HepG2 (cell line): ENCODE measurements around the gene PTPN14. TPM values are rescaled to one million over a fixed set of nuclear protein-coding genes. Genes with fewer than 3 reads are reported as not detected.
A peak's percentile ranks its signal among the peaks of the same experiment; 100 is the strongest.

Experiments
- ATAD3A ChIP-seq: sonication (generic); formaldehyde crosslinking; IDR thresholded peaks from 2 replicates; pipeline ENCODE4 v1.4.0; 2020; ENCODE audit warnings: missing genetic modification reagents
- ATF7 ChIP-seq, 2 experiments: fragments of 450-650 bp in 1 of 2; sonication (generic) in 1 of 2; formaldehyde crosslinking in 1 of 2; IDR thresholded peaks; 2 replicates each; pipeline versions ENCODE4 v1.4.0 to v1.6.1; 2016 to 2020; ENCODE audit warnings: antibody characterized with exemption in 1 of 2, mild to moderate bottlenecking in 1 of 2, missing genetic modification reagents in 1 of 2
- DMAP1 ChIP-seq: IDR thresholded peaks from 2 replicates; pipeline ENCODE4 v1.6.1; 2016
- EP300 ChIP-seq, 3 experiments: sonication (generic) in 1 of 3; formaldehyde crosslinking in 1 of 3; IDR thresholded peaks; 2 replicates each; pipeline versions ENCODE4 v1.5.1 to v1.6.1; 2011 to 2020; ENCODE audit warnings: low read depth in 2 of 3, low read length in 2 of 3, borderline replicate concordance in 1 of 3, improper control_type of control experiment in 1 of 3, mild to moderate bottlenecking in 1 of 3, missing genetic modification reagents in 1 of 3, moderate library complexity in 1 of 3
- HDAC2 ChIP-seq: sonication (generic); formaldehyde crosslinking; IDR thresholded peaks from 2 replicates; pipeline ENCODE4 v1.4.0; 2020; ENCODE audit warnings: missing genetic modification reagents
- MZF1 ChIP-seq: sonication (generic); formaldehyde crosslinking; IDR thresholded peaks from 2 replicates; pipeline ENCODE4 v1.8.1; 2023; ENCODE audit warnings: mild to moderate bottlenecking, missing genetic modification reagents, borderline replicate concordance
- TGIF2 ChIP-seq: IDR thresholded peaks from 2 replicates; pipeline ENCODE4 v1.6.1; 2016; ENCODE audit warnings: control low read depth, missing compliant biosample characterization
- ZNF101 ChIP-seq: sonication (generic); formaldehyde crosslinking; IDR thresholded peaks from 2 replicates; pipeline ENCODE4 v1.4.0; 2020; ENCODE audit warnings: mild to moderate bottlenecking, low read depth, missing genetic modification reagents, borderline replicate concordance
- polyA plus RNA-seq, 8 experiments: library from polyadenylated mRNA; depleted of rRNA in 3 of 8; stranded (reverse) in 7 of 8; unstranded in 1 of 8; fragments of >200 nt; fragmentation: Illumina TruSeq in 4 of 8; extraction: Trizol in 4 of 8; gene quantifications; 2 replicates each; pipeline versions ENCODE4 v1.2.1 to v1.2.3, GENCODE V29; 2011 to 2016; ENCODE audit warnings: low read depth in 4 of 8, missing spikeins in 1 of 8, mixed read lengths in 1 of 8; ENCODE audit not compliant: insufficient read depth in 1 of 8
- total RNA-seq, 5 experiments: library from RNA; depleted of rRNA; stranded (reverse); fragments of >200 nt; fragmentation: Illumina TruSeq; extraction: Trizol; gene quantifications; 2 replicates each; pipeline ENCODE4 v1.2.3, GENCODE V29; 2016; ENCODE audit warnings: low read depth in 1 of 5
- TF ChIP-seq, protein P1 (sequence below): sonication (generic); formaldehyde crosslinking; IDR thresholded peaks from 2 replicates; pipeline ENCODE4 v1.5.1; 2020; ENCODE audit warnings: missing genetic modification reagents, mild to moderate bottlenecking, borderline replicate concordance
- TF ChIP-seq, protein P2 (sequence below): sonication (generic); formaldehyde crosslinking; IDR thresholded peaks from 2 replicates; pipeline ENCODE4 v1.4.0; 2020; ENCODE audit warnings: missing genetic modification reagents, borderline replicate concordance
- TF ChIP-seq, protein P3 (sequence below): sonication (generic); formaldehyde crosslinking; IDR thresholded peaks from 2 replicates; pipeline ENCODE4 v1.8.0; 2022; ENCODE audit warnings: mild to moderate bottlenecking, missing genetic modification reagents, moderate library complexity
- TF ChIP-seq, protein P4 (sequence below): sonication (generic); formaldehyde crosslinking; IDR thresholded peaks from 2 replicates; pipeline ENCODE4 v1.4.0; 2020; ENCODE audit warnings: missing genetic modification reagents, borderline replicate concordance

PTPN14 gene
- total and polyA plus RNA-seq, 2 of the 13 experiments (the other 11 are each of a cell fraction or from before 2014, with no cell fraction given) = 3.9 to 4.7 TPM

DNA sequence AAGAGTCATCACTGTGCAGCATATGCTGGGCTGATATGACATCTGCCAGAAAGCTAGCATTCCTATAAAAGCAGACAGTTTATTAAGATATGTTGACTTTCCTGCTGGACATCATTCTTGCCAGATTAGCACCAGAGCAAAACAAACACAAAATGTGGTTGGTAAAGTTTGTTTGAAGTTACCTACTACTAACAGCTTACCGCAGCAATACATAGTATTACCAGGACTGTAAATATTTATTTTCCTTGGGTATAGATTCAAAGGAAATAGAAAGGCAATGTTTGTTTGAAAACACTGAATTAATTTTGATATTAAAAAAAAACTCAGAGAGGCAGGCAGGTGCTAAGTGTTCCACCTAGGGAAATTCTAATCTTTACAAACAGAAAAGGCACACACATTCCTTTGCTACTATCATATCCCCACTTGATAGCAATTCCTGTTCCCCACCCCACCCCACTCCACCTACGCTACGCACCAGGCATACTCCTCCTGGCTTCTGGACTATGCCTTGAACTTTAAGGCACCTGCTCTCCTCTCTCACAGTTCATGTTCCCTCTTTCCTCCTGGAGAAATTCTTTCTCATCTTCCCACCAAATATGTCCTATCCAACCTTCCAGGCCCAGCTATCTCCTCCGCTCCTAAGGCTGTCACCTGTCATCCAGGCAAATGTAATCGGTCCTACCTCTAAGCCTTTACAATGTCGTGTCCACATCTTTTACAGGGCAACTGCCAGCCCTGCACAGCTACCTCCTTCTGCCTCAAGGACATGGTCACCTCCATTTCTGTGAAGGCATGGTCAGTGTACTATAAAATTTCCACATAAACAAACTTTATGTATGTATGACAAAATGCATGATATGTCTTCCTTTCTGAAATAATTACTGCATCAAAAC lies 34.7 kb downstream of the PTPN14 start (continued):
- TF ChIP-seq, protein P1, sequence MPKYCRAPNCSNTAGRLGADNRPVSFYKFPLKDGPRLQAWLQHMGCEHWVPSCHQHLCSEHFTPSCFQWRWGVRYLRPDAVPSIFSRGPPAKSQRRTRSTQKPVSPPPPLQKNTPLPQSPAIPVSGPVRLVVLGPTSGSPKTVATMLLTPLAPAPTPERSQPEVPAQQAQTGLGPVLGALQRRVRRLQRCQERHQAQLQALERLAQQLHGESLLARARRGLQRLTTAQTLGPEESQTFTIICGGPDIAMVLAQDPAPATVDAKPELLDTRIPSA (CRISPR knock-in tag) = no peak
- peak; percentile 54 for TF ChIP-seq HDAC2 (CRISPR knock-in tag)
- TF ChIP-seq MZF1 (CRISPR knock-in tag) = no peak
- no peak for TF ChIP-seq ATF7 (IDR thresholded peaks at IDR 0.05)
- TF ChIP-seq ATF7 (CRISPR knock-in tag; IDR thresholded peaks at IDR 0.05) = no peak
- TF ChIP-seq TGIF2 (CRISPR knock-in tag) = no peak
- TF ChIP-seq EP300 (IDR thresholded peaks at IDR 0.05; ENCODE audit: low read depth in 2 of 2, low read length in 2 of 2) = peak in 1 of 2 experiments; percentile 70; a peak in 1 of 4 replicates
- TF ChIP-seq EP300 (CRISPR knock-in tag; IDR thresholded peaks at IDR 0.05; ENCODE audit: borderline replicate concordance) = 0 out of 2 replicates have a peak, but pooled peaks have one; percentile 25
- TF ChIP-seq, protein P2, sequence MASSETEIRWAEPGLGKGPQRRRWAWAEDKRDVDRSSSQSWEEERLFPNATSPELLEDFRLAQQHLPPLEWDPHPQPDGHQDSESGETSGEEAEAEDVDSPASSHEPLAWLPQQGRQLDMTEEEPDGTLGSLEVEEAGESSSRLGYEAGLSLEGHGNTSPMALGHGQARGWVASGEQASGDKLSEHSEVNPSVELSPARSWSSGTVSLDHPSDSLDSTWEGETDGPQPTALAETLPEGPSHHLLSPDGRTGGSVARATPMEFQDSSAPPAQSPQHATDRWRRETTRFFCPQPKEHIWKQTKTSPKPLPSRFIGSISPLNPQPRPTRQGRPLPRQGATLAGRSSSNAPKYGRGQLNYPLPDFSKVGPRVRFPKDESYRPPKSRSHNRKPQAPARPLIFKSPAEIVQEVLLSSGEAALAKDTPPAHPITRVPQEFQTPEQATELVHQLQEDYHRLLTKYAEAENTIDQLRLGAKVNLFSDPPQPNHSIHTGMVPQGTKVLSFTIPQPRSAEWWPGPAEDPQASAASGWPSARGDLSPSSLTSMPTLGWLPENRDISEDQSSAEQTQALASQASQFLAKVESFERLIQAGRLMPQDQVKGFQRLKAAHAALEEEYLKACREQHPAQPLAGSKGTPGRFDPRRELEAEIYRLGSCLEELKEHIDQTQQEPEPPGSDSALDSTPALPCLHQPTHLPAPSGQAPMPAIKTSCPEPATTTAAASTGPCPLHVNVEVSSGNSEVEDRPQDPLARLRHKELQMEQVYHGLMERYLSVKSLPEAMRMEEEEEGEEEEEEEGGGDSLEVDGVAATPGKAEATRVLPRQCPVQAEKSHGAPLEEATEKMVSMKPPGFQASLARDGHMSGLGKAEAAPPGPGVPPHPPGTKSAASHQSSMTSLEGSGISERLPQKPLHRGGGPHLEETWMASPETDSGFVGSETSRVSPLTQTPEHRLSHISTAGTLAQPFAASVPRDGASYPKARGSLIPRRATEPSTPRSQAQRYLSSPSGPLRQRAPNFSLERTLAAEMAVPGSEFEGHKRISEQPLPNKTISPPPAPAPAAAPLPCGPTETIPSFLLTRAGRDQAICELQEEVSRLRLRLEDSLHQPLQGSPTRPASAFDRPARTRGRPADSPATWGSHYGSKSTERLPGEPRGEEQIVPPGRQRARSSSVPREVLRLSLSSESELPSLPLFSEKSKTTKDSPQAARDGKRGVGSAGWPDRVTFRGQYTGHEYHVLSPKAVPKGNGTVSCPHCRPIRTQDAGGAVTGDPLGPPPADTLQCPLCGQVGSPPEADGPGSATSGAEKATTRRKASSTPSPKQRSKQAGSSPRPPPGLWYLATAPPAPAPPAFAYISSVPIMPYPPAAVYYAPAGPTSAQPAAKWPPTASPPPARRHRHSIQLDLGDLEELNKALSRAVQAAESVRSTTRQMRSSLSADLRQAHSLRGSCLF (CRISPR knock-in tag) = no peak
- TF ChIP-seq ATAD3A (CRISPR knock-in tag) = no peak
- no peak for TF ChIP-seq ZNF101
- TF ChIP-seq, protein P3, sequence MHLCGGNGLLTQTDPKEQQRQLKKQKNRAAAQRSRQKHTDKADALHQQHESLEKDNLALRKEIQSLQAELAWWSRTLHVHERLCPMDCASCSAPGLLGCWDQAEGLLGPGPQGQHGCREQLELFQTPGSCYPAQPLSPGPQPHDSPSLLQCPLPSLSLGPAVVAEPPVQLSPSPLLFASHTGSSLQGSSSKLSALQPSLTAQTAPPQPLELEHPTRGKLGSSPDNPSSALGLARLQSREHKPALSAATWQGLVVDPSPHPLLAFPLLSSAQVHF (CRISPR knock-in tag) = no peak
- TF ChIP-seq DMAP1 (CRISPR knock-in tag) = no peak
- TF ChIP-seq, protein P4, sequence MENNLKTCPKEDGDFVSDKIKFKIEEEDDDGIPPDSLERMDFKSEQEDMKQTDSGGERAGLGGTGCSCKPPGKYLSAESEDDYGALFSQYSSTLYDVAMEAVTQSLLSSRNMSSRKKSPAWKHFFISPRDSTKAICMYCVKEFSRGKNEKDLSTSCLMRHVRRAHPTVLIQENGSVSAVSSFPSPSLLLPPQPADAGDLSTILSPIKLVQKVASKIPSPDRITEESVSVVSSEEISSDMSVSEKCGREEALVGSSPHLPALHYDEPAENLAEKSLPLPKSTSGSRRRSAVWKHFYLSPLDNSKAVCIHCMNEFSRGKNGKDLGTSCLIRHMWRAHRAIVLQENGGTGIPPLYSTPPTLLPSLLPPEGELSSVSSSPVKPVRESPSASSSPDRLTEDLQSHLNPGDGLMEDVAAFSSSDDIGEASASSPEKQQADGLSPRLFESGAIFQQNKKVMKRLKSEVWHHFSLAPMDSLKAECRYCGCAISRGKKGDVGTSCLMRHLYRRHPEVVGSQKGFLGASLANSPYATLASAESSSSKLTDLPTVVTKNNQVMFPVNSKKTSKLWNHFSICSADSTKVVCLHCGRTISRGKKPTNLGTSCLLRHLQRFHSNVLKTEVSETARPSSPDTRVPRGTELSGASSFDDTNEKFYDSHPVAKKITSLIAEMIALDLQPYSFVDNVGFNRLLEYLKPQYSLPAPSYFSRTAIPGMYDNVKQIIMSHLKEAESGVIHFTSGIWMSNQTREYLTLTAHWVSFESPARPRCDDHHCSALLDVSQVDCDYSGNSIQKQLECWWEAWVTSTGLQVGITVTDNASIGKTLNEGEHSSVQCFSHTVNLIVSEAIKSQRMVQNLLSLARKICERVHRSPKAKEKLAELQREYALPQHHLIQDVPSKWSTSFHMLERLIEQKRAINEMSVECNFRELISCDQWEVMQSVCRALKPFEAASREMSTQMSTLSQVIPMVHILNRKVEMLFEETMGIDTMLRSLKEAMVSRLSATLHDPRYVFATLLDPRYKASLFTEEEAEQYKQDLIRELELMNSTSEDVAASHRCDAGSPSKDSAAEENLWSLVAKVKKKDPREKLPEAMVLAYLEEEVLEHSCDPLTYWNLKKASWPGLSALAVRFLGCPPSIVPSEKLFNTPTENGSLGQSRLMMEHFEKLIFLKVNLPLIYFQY (CRISPR knock-in tag) = no peak
